ENCODE results near the gene BHLHE23.

The BHLHE23 gene

DNA sequence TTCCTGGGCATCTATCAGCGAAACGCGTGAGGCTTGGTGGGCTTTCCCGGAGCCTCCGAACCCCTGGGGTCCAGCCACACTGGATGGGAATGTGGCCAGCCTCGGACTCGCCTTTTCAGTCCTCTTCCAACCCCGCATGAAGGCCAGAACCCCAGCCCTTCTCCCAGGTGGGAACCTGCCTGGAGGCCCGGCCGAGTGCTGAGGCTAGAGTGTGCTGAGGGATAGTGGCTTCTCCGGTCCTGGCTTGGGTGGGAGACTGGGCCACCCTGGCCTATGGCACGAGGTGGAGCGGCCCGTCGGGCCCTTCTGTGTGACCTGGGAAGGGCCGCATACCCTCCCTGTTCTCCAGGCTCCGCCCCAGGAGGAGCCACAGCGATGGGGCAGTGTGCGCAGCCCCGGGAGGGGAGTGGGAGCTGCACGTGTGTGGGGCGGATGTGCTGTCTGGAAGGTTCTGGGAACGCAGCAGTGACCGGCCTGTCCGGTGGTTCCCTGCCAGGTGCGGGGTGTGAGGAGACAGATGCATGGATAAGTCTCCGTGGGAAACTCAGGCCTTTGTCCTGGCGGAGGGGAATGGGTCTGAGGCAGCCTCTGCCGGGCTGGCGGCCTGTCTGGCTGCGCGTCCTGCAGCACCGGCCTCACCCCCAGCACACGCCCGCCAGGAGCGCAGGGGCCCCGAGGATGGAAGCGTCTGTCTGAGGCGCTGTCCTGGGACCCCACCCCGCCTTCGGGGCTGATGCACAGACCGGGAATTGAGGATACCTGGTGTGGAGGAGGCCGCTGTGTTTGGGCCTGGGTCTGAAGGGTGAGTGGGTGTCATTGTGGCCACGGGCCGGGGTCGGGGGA lies 1.1 kb upstream of the BHLHE23 start:
- no peak for DNase-seq

- no peak for DNase-seq
Measured at GRCh38 chr20:63007360-63007645, 539 bp upstream of the BHLHE23 start.

- DNase-seq, result no peak
Measured at GRCh38 chr20:63005862-63006539, 763 bp downstream of the BHLHE23 start.

- no peak for DNase-seq
Measured at GRCh38 chr20:63005365-63005861, 1.4 kb downstream of the BHLHE23 start.

- DNase-seq, result no peak
Measured at GRCh38 chr20:63004607-63005364, 2.0 kb downstream of the BHLHE23 start.

DNA sequence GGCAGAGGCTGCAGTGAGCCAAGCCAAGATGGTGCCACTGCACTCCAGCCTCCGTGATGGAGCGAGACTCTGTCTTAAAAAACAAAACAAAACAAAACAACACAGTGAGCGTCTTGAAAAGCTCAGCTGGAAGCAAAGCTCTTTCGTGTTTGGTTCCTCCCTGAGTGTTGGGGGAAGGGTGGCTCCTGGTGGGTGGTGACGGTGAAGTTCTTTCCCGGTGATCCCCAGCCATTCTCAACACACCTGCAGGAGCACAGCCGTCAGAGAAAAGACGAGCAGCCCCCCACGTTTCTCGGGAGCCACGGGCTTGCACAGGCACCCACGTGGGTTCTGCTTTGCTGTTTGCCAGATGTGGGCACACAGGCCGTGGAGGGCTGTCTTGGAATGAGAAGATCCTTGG lies 3.2 kb downstream of the BHLHE23 start:
- no peak for DNase-seq

GRCh38 chr20:63002511-63002910 lies 4.3 kb downstream of the BHLHE23 start:
- DNase-seq, result no peak

GRCh38 chr20:63000958-63001357 lies 5.8 kb downstream of the BHLHE23 start:
- no peak for DNase-seq

GRCh38 chr20:63000036-63000435 lies 6.7 kb downstream of the BHLHE23 start:
- DNase-seq, result no peak

GRCh38 chr20:62999580-62999979 lies 7.2 kb downstream of the BHLHE23 start:
- DNase-seq, result no peak

DNA sequence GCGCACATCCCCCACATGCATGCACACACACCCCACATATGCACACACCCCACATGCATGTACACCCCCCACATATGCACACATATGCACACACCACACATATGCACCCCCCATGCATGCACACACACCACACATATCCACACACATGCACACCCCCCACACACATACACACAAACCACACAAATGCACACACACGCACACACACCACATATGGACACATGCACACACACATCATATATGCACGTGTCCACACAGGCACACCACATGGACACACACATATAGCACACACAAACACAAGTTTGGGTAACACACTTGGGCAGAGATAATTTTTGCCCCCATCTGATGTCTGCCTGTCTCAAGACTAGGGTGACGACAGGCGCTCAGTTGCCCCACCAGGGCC lies 8.3 kb downstream of the BHLHE23 start:
- no peak for DNase-seq

- no peak for DNase-seq
Measured at GRCh38 chr20:62997417-62998035, 9.2 kb downstream of the BHLHE23 start.

GRCh38 chr20:62996596-62996982 lies 10.2 kb downstream of the BHLHE23 start:
- DNase-seq, result no peak

DNA sequence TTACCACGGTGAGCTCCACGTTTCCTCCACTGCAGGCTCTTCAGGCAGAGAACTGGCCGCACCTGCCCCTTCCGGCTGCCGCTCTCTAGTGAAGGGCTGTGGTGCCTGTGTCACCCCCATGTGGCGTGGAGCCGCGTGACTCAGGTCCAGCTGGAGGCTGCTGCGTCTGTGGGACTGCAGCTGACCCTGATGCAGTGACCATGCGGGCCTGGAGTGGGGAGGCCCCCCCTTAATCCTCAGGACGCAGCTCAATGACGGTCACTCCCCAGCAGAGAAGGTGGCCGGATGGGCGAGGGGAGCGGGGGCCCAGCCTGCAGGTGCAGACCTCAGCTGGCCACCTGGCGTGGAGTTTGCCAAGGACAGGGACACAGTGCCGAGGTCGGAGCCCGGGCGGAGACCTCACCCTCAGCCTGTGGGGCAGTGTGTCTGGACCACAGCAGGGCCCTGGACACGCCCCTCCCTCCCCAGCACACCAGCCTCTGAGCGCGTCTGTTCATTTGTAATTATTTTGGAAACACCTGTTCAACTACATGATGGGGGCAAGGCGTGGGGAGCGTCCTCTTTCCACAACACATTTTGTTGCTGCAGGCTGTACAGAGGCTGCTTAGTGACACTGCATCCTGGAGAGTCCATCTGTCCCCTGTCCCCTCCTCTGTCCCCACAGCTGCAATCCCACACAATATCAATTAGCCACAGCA lies 10.7 kb downstream of the BHLHE23 start:
- DNase-seq, result no peak

DNA sequence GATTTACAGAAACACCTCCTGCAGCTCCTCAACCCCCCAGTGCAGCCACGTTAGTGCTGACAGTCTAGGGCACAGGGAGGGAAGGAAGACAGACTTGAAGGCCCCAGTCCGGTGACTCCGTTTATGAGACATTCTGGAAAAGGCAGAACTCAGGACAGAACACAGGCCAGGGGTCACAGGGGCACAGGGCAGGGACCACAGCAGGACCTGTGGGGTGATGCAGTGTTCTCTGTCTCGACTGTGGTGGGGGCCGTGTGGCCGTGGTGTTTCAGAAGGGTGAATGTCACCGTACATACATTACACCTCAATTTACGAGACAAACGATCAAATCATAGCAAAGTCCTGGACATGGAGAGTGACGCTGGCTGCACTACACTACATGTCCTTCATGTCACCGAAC lies 11.3 kb downstream of the BHLHE23 start:
- no peak for DNase-seq

GRCh38 chr20:62994869-62995281 lies 11.9 kb downstream of the BHLHE23 start:
- DNase-seq, result no peak

GRCh38 chr20:62993856-62994494 lies 12.8 kb downstream of the BHLHE23 start:
- no peak for DNase-seq

GRCh38 chr20:62991863-62992262 lies 14.9 kb downstream of the BHLHE23 start:
- no peak for DNase-seq

- DNase-seq, result no peak
Measured at GRCh38 chr20:62991196-62991807, 15.5 kb downstream of the BHLHE23 start.

- no peak for DNase-seq
Measured at GRCh38 chr20:62990306-62990825, 16.4 kb downstream of the BHLHE23 start.

- DNase-seq, result no peak
Measured at GRCh38 chr20:62989201-62989601, 17.6 kb downstream of the BHLHE23 start.

Data from CD4-positive, alpha-beta T cell treated with Interleukin-4 for 4 hours (primary cell).